OCI-LY1 (cell line): ENCODE measurements around the gene GALNT13.

Source experiments
- H2AFZ ChIP-seq: fragments of 200-600 bp; sonication (generic), shearing (Covaris generic); 2 replicates; pipeline ENCODE4 v1.6.0; 2014; ENCODE audit warnings: antibody characterized with exemption, mild to moderate bottlenecking, low read length
- H3F3A ChIP-seq: fragments of 200-600 bp; sonication (generic), shearing (Covaris generic); 2 replicates; pipeline ENCODE4 v1.6.0; 2014; ENCODE audit warnings: mild to moderate bottlenecking, antibody characterized with exemption, low read length, moderate library complexity; ENCODE audit not compliant: insufficient read depth
- H3K27ac ChIP-seq: fragments of 200-600 bp; sonication (generic); 2 replicates; pipeline ENCODE4 v1.5.1; 2014; ENCODE audit warnings: low read length, mixed run types, mild to moderate bottlenecking, low read depth; ENCODE audit not compliant: poor library complexity, severe bottlenecking
- H3K27me3 ChIP-seq: fragments of 200-600 bp; sonication (generic); 2 replicates; pipeline ENCODE4 v1.6.0; 2014; ENCODE audit warnings: antibody characterized with exemption, mild to moderate bottlenecking, low read length, moderate library complexity; ENCODE audit not compliant: insufficient read depth
- H3K36me3 ChIP-seq: fragments of 200-600 bp; sonication (generic); 2 replicates; pipeline ENCODE4 v1.6.1; 2014; ENCODE audit warnings: mild to moderate bottlenecking, antibody characterized with exemption, low read length, moderate library complexity, mixed read lengths; ENCODE audit not compliant: insufficient read depth
- H3K4me1 ChIP-seq: fragments of 200-600 bp; sonication (generic); 2 replicates; pipeline ENCODE4 v1.5.1; 2014; ENCODE audit warnings: mild to moderate bottlenecking, low read length, moderate library complexity; ENCODE audit not compliant: insufficient read depth, severe bottlenecking
- H3K4me2 ChIP-seq: fragments of 200-600 bp; sonication (generic), shearing (Covaris generic); 2 replicates; pipeline ENCODE4 v1.6.1; 2014; ENCODE audit warnings: low read length
- H3K4me3 ChIP-seq: fragments of 200-600 bp; sonication (generic); 2 replicates; pipeline ENCODE4 v1.5.1; 2014; ENCODE audit warnings: low read length, low read depth, mild to moderate bottlenecking, mixed read lengths; ENCODE audit not compliant: poor library complexity, severe bottlenecking
- H3K79me2 ChIP-seq: fragments of 200-600 bp; shearing (Covaris generic); 2 replicates; pipeline ENCODE4 v1.6.1; 2016; ENCODE audit warnings: mixed run types, low read length, mixed read lengths; ENCODE audit not compliant: insufficient read depth
- H3K9ac ChIP-seq: fragments of 200-600 bp; sonication (generic), shearing (Covaris generic); 2 replicates; pipeline ENCODE4 v1.6.1; 2014; ENCODE audit warnings: mild to moderate bottlenecking, low read length, mixed read lengths
- H3K9me2 ChIP-seq: fragments of 200-600 bp; sonication (generic), shearing (Covaris generic); 2 replicates; pipeline ENCODE4 v1.6.1; 2014; ENCODE audit warnings: low read depth, mild to moderate bottlenecking, low read length, mixed read lengths
- H3K9me3 ChIP-seq: fragments of 200-600 bp; shearing (Covaris generic); 2 replicates; pipeline ENCODE4 v1.6.1; 2014; ENCODE audit warnings: low read length, mixed read lengths
- H4K20me1 ChIP-seq: fragments of 200-600 bp; sonication (generic), shearing (Covaris generic); 2 replicates; pipeline ENCODE4 v1.6.0; 2016; ENCODE audit warnings: mild to moderate bottlenecking, low read length; ENCODE audit not compliant: insufficient read depth
- CTCF ChIP-seq: fragments of 200-600 bp; sonication (generic), shearing (Covaris generic); IDR thresholded peaks from 2 replicates; pipeline ENCODE4 v1.5.1; 2017; ENCODE audit warnings: mild to moderate bottlenecking, antibody characterized with exemption, low read length, moderate library complexity, mixed read lengths
- EZH2 ChIP-seq: fragments of 200-600 bp; sonication (generic), shearing (Covaris generic); IDR thresholded peaks from 2 replicates; pipeline ENCODE4 v1.8.0; 2017; ENCODE audit warnings: borderline replicate concordance, mixed run types, mild to moderate bottlenecking, antibody characterized with exemption, low read length, moderate library complexity, mixed read lengths

GALNT13 gene

GRCh38 chr2:154189953-154190352 is 318.2 kb downstream of the GALNT13 start:
- H2AFZ ChIP-seq, result no peak overlapping the region
- no peaks in the 10 kb centered on the region for H3F3A ChIP-seq
- H3K9me3 ChIP-seq, result no peaks in the 10 kb centered on the region
- H3K27me3 ChIP-seq, result no peaks in the 10 kb centered on the region
- TF ChIP-seq EZH2 (no peak), CTCF (no peak)
- H3K4me2 ChIP-seq, result no peak overlapping the region
- H3K36me3 ChIP-seq, result no peaks in the 10 kb centered on the region
- H3K9ac ChIP-seq, result no peak overlapping the region
- H3K4me1 ChIP-seq, result no peaks in the 10 kb centered on the region
- no peaks in the 10 kb centered on the region for H3K9me2 ChIP-seq
- H3K27ac ChIP-seq, result no peak overlapping the region
- no peak overlapping the region for H3K4me3 ChIP-seq
- H4K20me1 ChIP-seq, result no peaks in the 10 kb centered on the region
- H3K79me2 ChIP-seq, result no peaks in the 10 kb centered on the region

GRCh38 chr2:154193246-154193645 is 321.5 kb downstream of the GALNT13 start:
- no peaks in the 10 kb centered on the region for H3K36me3 ChIP-seq
- H3K4me1 ChIP-seq, result no peaks in the 10 kb centered on the region
- no peaks in the 10 kb centered on the region for H3K9me2 ChIP-seq
- no peaks in the 10 kb centered on the region for H4K20me1 ChIP-seq
- no peaks in the 10 kb centered on the region for H3K27me3 ChIP-seq
- no peak overlapping the region for H3K4me3 ChIP-seq
- H3K79me2 ChIP-seq, result no peaks in the 10 kb centered on the region
- H3K27ac ChIP-seq, result no peak overlapping the region
- no peak overlapping the region for H3K4me2 ChIP-seq
- H3K9me3 ChIP-seq, result no peaks in the 10 kb centered on the region
- H2AFZ ChIP-seq, result no peak overlapping the region
- no peaks in the 10 kb centered on the region for H3F3A ChIP-seq
- TF ChIP-seq EZH2, result no peak
- no peak for TF ChIP-seq CTCF
- no peak overlapping the region for H3K9ac ChIP-seq

- Histone ChIP-seq H3K36me3 (no peaks in the 10 kb centered on the region), H3K4me3 (no peak overlapping the region), H2AFZ (no peak overlapping the region)
These were observed 323.4 kb downstream of the GALNT13 start for GRCh38 chr2:154194909-154195643.

More at GRCh38 chr2:154194909-154195643, 323.4 kb downstream of the GALNT13 start:
- no peaks in the 10 kb centered on the region for H3K4me1 ChIP-seq
- TF ChIP-seq EZH2 (no peak), CTCF (no peak)
- H3K9me2 ChIP-seq, result no peaks in the 10 kb centered on the region
- H3K9ac ChIP-seq, result no peak overlapping the region
- H3K9me3 ChIP-seq, result no peaks in the 10 kb centered on the region
- H3K27me3 ChIP-seq, result no peaks in the 10 kb centered on the region
- no peak overlapping the region for H3K4me2 ChIP-seq
- H3K27ac ChIP-seq, result no peak overlapping the region
- H3F3A ChIP-seq, result no peaks in the 10 kb centered on the region
- H4K20me1 ChIP-seq, result no peaks in the 10 kb centered on the region
- no peaks in the 10 kb centered on the region for H3K79me2 ChIP-seq
